ENCODE results near the gene GGA2.

- TF ChIP-seq, protein P1, sequence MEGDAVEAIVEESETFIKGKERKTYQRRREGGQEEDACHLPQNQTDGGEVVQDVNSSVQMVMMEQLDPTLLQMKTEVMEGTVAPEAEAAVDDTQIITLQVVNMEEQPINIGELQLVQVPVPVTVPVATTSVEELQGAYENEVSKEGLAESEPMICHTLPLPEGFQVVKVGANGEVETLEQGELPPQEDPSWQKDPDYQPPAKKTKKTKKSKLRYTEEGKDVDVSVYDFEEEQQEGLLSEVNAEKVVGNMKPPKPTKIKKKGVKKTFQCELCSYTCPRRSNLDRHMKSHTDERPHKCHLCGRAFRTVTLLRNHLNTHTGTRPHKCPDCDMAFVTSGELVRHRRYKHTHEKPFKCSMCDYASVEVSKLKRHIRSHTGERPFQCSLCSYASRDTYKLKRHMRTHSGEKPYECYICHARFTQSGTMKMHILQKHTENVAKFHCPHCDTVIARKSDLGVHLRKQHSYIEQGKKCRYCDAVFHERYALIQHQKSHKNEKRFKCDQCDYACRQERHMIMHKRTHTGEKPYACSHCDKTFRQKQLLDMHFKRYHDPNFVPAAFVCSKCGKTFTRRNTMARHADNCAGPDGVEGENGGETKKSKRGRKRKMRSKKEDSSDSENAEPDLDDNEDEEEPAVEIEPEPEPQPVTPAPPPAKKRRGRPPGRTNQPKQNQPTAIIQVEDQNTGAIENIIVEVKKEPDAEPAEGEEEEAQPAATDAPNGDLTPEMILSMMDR (conservative IDR thresholded peaks at IDR 0.05; ENCODE audit: low read length): no peak
- TF ChIP-seq EZH2phosphoT487 (IDR thresholded peaks at IDR 0.05; ENCODE audit: borderline replicate concordance): no peak
Observed at GRCh38 chr16:23509441-23509754, 896 bp downstream of the GGA2 start.

Data from Loucy (cell line).